ENCODE data around the gene NKTR.

The NKTR gene

DNA sequence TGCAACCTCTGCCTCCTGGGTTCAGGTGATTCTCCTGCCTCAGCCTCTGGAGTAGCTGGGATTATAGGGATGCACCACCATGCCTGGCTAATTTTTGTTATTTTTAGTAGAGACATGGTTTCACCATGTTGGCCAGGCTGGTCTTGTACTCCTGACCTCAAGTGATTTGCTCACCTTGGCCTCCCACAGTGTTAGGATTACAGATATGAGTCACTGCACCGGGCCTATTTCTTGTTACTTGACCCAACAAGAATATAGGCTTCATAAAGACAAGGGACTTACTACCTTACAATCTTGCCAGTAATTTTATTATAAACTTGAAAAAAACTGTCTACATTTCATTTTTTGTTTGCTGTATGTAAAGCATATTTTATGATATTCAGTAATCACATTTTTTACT, 31.7 kb downstream of the NKTR start:
- Histone ChIP-seq H2BK5ac (ENCODE audit: low read length) (no peak overlapping the region), H3K4me3 (ENCODE audit: low read length) (no peak overlapping the region), H3K27ac (ENCODE audit: low read depth, low read length) (no peak overlapping the region), H3K23ac (ENCODE audit: low read length) (no peak overlapping the region), H3K18ac (ENCODE audit: low read length) (no peak overlapping the region), H3K9ac (ENCODE audit: low read length) (no peak overlapping the region), H2AK5ac (ENCODE audit: low read length) (no peak overlapping the region), H3K27me3 (ENCODE audit: insufficient read depth, low read length, poor library complexity) (peaks cover 2% of the 10 kb centered on the region), H3K79me1 (ENCODE audit: low read length) (no peaks in the 10 kb centered on the region), H4K8ac (ENCODE audit: low read depth, low read length) (no peak overlapping the region), H2BK120ac (ENCODE audit: low read depth, low read length) (no peak overlapping the region), H4K5ac (ENCODE audit: low read length) (no peak overlapping the region), H3K4me2 (ENCODE audit: low read length) (no peak overlapping the region), H3K79me2 (ENCODE audit: control insufficient read depth, insufficient read depth, low read length) (no peaks in the 10 kb centered on the region), H3K4ac (ENCODE audit: low read depth, low read length) (no peak overlapping the region), H3K4me1 (ENCODE audit: control insufficient read depth, low read depth, low read length) (no peaks in the 10 kb centered on the region), H2BK15ac (replicated peaks; ENCODE audit: low read depth) (no peak overlapping the region), H3K56ac (ENCODE audit: low read length) (no peak overlapping the region), H3K36me3 (ENCODE audit: control insufficient read depth, insufficient read depth, low read length) (peaks cover 15% of the 10 kb centered on the region)
- no peak for DNase-seq
- WGBS (ENCODE audit: extremely low coverage, insufficient coverage, low lambda C conversion rate) = no CpG with 5 or more reads among the region's 1 CpG

DNA sequence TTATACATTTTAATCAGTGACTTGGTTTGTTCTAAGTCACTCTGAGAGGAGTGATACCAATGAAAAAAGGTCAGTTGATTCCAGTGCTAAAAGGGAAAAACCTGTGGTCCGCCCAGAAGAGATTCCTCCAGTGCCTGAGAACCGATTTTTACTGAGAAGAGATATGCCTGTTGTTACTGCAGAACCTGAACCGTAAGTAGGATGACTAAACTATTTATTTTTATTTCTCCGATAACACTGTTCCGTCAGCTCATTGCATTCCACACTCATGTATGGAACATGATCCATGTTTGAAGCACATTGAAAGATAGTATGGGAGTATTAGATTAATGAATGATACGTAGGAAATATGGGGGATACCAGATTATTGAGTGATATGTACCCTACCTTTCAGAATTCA, 33.1 kb downstream of the NKTR start:
- Histone ChIP-seq H4K8ac (ENCODE audit: low read depth, low read length) (no peak overlapping the region), H3K18ac (ENCODE audit: low read length) (no peak overlapping the region), H3K56ac (ENCODE audit: low read length) (no peak overlapping the region), H3K4me2 (ENCODE audit: low read length) (no peak overlapping the region), H3K23ac (ENCODE audit: low read length) (no peak overlapping the region), H3K36me3 (ENCODE audit: control insufficient read depth, insufficient read depth, low read length) (peaks cover 21% of the 10 kb centered on the region), H3K79me2 (ENCODE audit: control insufficient read depth, insufficient read depth, low read length) (no peaks in the 10 kb centered on the region), H3K4me1 (ENCODE audit: control insufficient read depth, low read depth, low read length) (no peaks in the 10 kb centered on the region), H4K5ac (ENCODE audit: low read length) (no peak overlapping the region), H2BK120ac (ENCODE audit: low read depth, low read length) (no peak overlapping the region), H3K27ac (ENCODE audit: low read depth, low read length) (no peak overlapping the region), H2AK5ac (ENCODE audit: low read length) (no peak overlapping the region), H3K4ac (ENCODE audit: low read depth, low read length) (no peak overlapping the region), H3K9ac (ENCODE audit: low read length) (no peak overlapping the region), H3K27me3 (ENCODE audit: insufficient read depth, low read length, poor library complexity) (peaks cover 2% of the 10 kb centered on the region), H3K79me1 (ENCODE audit: low read length) (no peaks in the 10 kb centered on the region), H2BK15ac (replicated peaks; ENCODE audit: low read depth) (no peak overlapping the region), H2BK5ac (ENCODE audit: low read length) (no peak overlapping the region), H3K4me3 (ENCODE audit: low read length) (no peak overlapping the region)
- DNase-seq = no peak
- WGBS (ENCODE audit: extremely low coverage, insufficient coverage, low lambda C conversion rate) = 100% methylated on average over 1 of the region's 6 CpGs

DNA sequence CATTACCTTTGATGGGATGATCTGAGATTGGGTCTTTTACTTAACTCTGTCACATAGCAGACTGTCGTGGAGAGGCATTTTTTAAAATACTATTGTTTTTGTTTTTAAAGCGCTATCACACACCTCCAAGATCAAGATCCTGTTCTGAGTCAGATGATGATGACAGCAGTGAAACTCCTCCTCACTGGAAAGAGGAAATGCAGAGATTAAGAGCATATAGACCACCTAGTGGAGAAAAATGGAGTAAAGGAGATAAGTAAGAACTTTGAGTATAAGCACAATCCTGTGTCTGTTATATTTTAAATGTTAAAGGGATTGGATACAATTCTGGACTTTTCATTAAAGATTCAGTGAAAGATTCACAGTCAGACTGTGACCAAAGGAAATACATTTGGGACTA, 34.6 kb downstream of the NKTR start:
- H2AK5ac ChIP-seq (ENCODE audit: low read length) = no peak overlapping the region
- H3K9ac ChIP-seq (ENCODE audit: low read length) = no peak overlapping the region
- peaks cover 21% of the 10 kb centered on the region for H3K36me3 ChIP-seq (ENCODE audit: control insufficient read depth, insufficient read depth, low read length)
- H3K27ac ChIP-seq (ENCODE audit: low read depth, low read length) = no peak overlapping the region
- H3K79me2 ChIP-seq (ENCODE audit: control insufficient read depth, insufficient read depth, low read length) = no peaks in the 10 kb centered on the region
- H2BK5ac ChIP-seq (ENCODE audit: low read length) = no peak overlapping the region
- no peaks in the 10 kb centered on the region for H3K79me1 ChIP-seq (ENCODE audit: low read length)
- no peak overlapping the region for H3K4ac ChIP-seq (ENCODE audit: low read depth, low read length)
- H4K5ac ChIP-seq (ENCODE audit: low read length) = no peak overlapping the region
- no CpG with 5 or more reads among the region's 2 CpGs for WGBS (ENCODE audit: extremely low coverage, insufficient coverage, low lambda C conversion rate)
- H3K56ac ChIP-seq (ENCODE audit: low read length) = no peak overlapping the region
- no peak overlapping the region for H3K4me2 ChIP-seq (ENCODE audit: low read length)
- H3K4me3 ChIP-seq (ENCODE audit: low read length) = no peak overlapping the region
- H3K27me3 ChIP-seq (ENCODE audit: insufficient read depth, low read length, poor library complexity) = peaks cover 2% of the 10 kb centered on the region
- H2BK15ac ChIP-seq (replicated peaks; ENCODE audit: low read depth) = no peak overlapping the region
- no peak overlapping the region for H2BK120ac ChIP-seq (ENCODE audit: low read depth, low read length)
- DNase-seq = peak; percentile 60
- H3K4me1 ChIP-seq (ENCODE audit: control insufficient read depth, low read depth, low read length) = no peaks in the 10 kb centered on the region
- H4K8ac ChIP-seq (ENCODE audit: low read depth, low read length) = no peak overlapping the region
- no peak overlapping the region for H3K18ac ChIP-seq (ENCODE audit: low read length)
- no peak overlapping the region for H3K23ac ChIP-seq (ENCODE audit: low read length)

DNA sequence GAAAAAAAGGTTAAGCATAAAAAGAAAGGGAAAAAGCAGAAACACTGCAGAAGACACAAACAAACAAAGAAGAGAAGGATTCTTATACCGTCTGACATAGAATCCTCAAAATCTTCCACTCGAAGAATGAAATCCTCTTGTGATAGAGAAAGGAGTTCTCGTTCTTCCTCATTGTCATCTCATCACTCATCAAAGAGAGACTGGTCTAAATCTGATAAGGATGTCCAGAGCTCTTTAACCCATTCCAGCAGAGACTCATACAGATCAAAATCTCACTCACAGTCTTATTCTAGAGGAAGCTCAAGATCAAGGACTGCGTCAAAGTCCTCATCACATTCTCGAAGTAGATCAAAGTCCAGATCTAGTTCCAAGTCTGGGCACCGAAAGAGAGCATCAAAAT, 36.5 kb downstream of the NKTR start:
- H2AK5ac ChIP-seq (ENCODE audit: low read length) = no peak overlapping the region
- no CpG with 5 or more reads among the region's 6 CpGs for WGBS (ENCODE audit: extremely low coverage, insufficient coverage, low lambda C conversion rate)
- peaks cover 13% of the 10 kb centered on the region for H3K36me3 ChIP-seq (ENCODE audit: control insufficient read depth, insufficient read depth, low read length)
- H3K4me3 ChIP-seq (ENCODE audit: low read length) = no peak overlapping the region
- no peak overlapping the region for H4K5ac ChIP-seq (ENCODE audit: low read length)
- H3K27me3 ChIP-seq (ENCODE audit: insufficient read depth, low read length, poor library complexity) = no peaks in the 10 kb centered on the region
- no peak overlapping the region for H3K18ac ChIP-seq (ENCODE audit: low read length)
- no peak overlapping the region for H3K4ac ChIP-seq (ENCODE audit: low read depth, low read length)
- DNase-seq = no peak
- no peak overlapping the region for H3K4me2 ChIP-seq (ENCODE audit: low read length)
- no peaks in the 10 kb centered on the region for H3K79me2 ChIP-seq (ENCODE audit: control insufficient read depth, insufficient read depth, low read length)
- no peak overlapping the region for H4K8ac ChIP-seq (ENCODE audit: low read depth, low read length)
- H3K56ac ChIP-seq (ENCODE audit: low read length) = no peak overlapping the region
- no peak overlapping the region for H2BK5ac ChIP-seq (ENCODE audit: low read length)
- no peak overlapping the region for H3K27ac ChIP-seq (ENCODE audit: low read depth, low read length)
- H3K23ac ChIP-seq (ENCODE audit: low read length) = no peak overlapping the region
- no peak overlapping the region for H3K9ac ChIP-seq (ENCODE audit: low read length)
- peaks cover 2% of the 10 kb centered on the region for H3K79me1 ChIP-seq (ENCODE audit: low read length)
- H2BK15ac ChIP-seq (replicated peaks; ENCODE audit: low read depth) = no peak overlapping the region
- H3K4me1 ChIP-seq (ENCODE audit: control insufficient read depth, low read depth, low read length) = no peaks in the 10 kb centered on the region
- H2BK120ac ChIP-seq (ENCODE audit: low read depth, low read length) = no peak overlapping the region

DNA sequence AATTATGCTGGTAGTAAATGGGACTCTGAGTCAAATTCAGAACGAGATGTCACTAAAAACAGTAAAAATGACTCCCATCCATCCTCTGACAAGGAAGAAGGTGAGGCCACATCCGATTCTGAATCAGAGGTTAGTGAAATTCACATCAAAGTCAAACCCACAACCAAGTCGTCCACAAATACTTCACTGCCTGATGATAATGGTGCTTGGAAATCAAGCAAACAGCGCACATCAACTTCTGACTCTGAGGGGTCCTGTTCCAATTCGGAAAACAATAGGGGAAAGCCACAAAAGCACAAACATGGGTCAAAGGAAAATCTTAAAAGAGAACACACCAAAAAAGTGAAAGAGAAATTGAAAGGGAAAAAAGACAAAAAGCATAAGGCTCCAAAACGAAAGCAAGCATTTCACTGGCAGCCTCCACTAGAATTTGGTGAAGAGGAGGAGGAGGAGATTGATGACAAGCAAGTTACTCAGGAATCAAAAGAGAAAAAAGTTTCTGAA, 37.9 kb downstream of the NKTR start:
- H3K9ac ChIP-seq (ENCODE audit: low read length) = no peak overlapping the region
- H2BK5ac ChIP-seq (ENCODE audit: low read length) = no peak overlapping the region
- no peak overlapping the region for H4K5ac ChIP-seq (ENCODE audit: low read length)
- no peak overlapping the region for H3K18ac ChIP-seq (ENCODE audit: low read length)
- no peaks in the 10 kb centered on the region for H3K79me2 ChIP-seq (ENCODE audit: control insufficient read depth, insufficient read depth, low read length)
- DNase-seq = no peak
- WGBS (ENCODE audit: extremely low coverage, insufficient coverage, low lambda C conversion rate) = no CpG with 5 or more reads among the region's 6 CpGs
- H3K4me1 ChIP-seq (ENCODE audit: control insufficient read depth, low read depth, low read length) = no peaks in the 10 kb centered on the region
- peaks cover 17% of the 10 kb centered on the region for H3K36me3 ChIP-seq (ENCODE audit: control insufficient read depth, insufficient read depth, low read length)
- no peak overlapping the region for H2BK120ac ChIP-seq (ENCODE audit: low read depth, low read length)
- no peak overlapping the region for H2BK15ac ChIP-seq (replicated peaks; ENCODE audit: low read depth)
- H3K79me1 ChIP-seq (ENCODE audit: low read length) = peaks cover 2% of the 10 kb centered on the region
- H3K23ac ChIP-seq (ENCODE audit: low read length) = no peak overlapping the region
- H3K56ac ChIP-seq (ENCODE audit: low read length) = no peak overlapping the region
- H3K27me3 ChIP-seq (ENCODE audit: insufficient read depth, low read length, poor library complexity) = no peaks in the 10 kb centered on the region
- H3K4me3 ChIP-seq (ENCODE audit: low read length) = no peak overlapping the region
- no peak overlapping the region for H3K4me2 ChIP-seq (ENCODE audit: low read length)
- no peak overlapping the region for H3K4ac ChIP-seq (ENCODE audit: low read depth, low read length)
- no peak overlapping the region for H4K8ac ChIP-seq (ENCODE audit: low read depth, low read length)
- H3K27ac ChIP-seq (ENCODE audit: low read depth, low read length) = no peak overlapping the region
- no peak overlapping the region for H2AK5ac ChIP-seq (ENCODE audit: low read length)

DNA sequence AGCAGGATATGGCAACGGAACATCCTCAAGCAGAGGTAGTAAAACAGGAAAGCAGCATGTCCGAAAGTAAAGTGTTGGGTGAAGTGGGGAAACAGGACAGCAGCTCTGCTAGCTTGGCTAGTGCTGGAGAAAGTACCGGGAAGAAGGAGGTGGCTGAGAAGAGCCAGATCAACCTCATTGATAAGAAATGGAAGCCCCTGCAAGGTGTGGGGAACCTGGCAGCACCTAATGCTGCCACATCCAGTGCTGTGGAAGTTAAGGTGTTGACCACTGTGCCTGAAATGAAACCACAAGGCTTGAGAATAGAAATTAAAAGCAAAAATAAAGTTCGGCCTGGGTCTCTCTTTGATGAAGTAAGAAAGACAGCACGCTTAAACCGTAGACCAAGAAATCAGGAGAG, 38.7 kb downstream of the NKTR start:
- Histone ChIP-seq H3K23ac (ENCODE audit: low read length) (no peak overlapping the region), H2BK15ac (replicated peaks; ENCODE audit: low read depth) (no peak overlapping the region), H3K4me1 (ENCODE audit: control insufficient read depth, low read depth, low read length) (no peaks in the 10 kb centered on the region), H2BK5ac (ENCODE audit: low read length) (no peak overlapping the region), H4K5ac (ENCODE audit: low read length) (no peak overlapping the region), H3K4ac (ENCODE audit: low read depth, low read length) (no peak overlapping the region), H3K18ac (ENCODE audit: low read length) (no peak overlapping the region), H3K79me2 (ENCODE audit: control insufficient read depth, insufficient read depth, low read length) (no peaks in the 10 kb centered on the region), H3K4me3 (ENCODE audit: low read length) (no peak overlapping the region), H3K56ac (ENCODE audit: low read length) (no peak overlapping the region), H3K79me1 (ENCODE audit: low read length) (peaks cover 2% of the 10 kb centered on the region), H3K27ac (ENCODE audit: low read depth, low read length) (no peak overlapping the region), H3K27me3 (ENCODE audit: insufficient read depth, low read length, poor library complexity) (no peaks in the 10 kb centered on the region), H2AK5ac (ENCODE audit: low read length) (no peak overlapping the region), H2BK120ac (ENCODE audit: low read depth, low read length) (no peak overlapping the region), H3K9ac (ENCODE audit: low read length) (no peak overlapping the region), H3K36me3 (ENCODE audit: control insufficient read depth, insufficient read depth, low read length) (peaks cover 17% of the 10 kb centered on the region), H3K4me2 (ENCODE audit: low read length) (no peak overlapping the region), H4K8ac (ENCODE audit: low read depth, low read length) (no peak overlapping the region)
- WGBS (ENCODE audit: extremely low coverage, insufficient coverage, low lambda C conversion rate) = no CpG with 5 or more reads among the region's 6 CpGs
- no peak for DNase-seq
